COR-L47 (cell line): ENCODE measurements around the gene CD200R1L.
"Not testable (repeated sequence)": the region's sequence is repeated elsewhere in the genome, so short reads cannot be mapped to it uniquely, and the experiment has no call there.

Experiments
- DNase-seq: peaks from one replicate; lab custom pipeline; 2025; lab: John Stamatoyannopoulos, UW

The CD200R1L gene

GRCh38 chr3:112846764-112847163, at the start of gene CD200R1L:
CD200R1L (minus strand) TSS chr3:112846864; CDS start chr3:112829367, 17,497 bp downstream.
- no peak for DNase-seq

GRCh38 chr3:112894258-112894657, 47.6 kb upstream of the CD200R1L start:
- no peak for DNase-seq

- no peak for DNase-seq
These were observed 42.7 kb upstream of the CD200R1L start for GRCh38 chr3:112889357-112889756.

GRCh38 chr3:112888381-112889085, 41.9 kb upstream of the CD200R1L start:
- no peak for DNase-seq

- no peak for DNase-seq
These were observed 38.1 kb upstream of the CD200R1L start for GRCh38 chr3:112884678-112885290.

GRCh38 chr3:112881891-112882290, 35.2 kb upstream of the CD200R1L start:
- DNase-seq: no peak

- no peak for DNase-seq
These were observed 28.9 kb upstream of the CD200R1L start for GRCh38 chr3:112875561-112875960.

GRCh38 chr3:112874725-112875124, 28.1 kb upstream of the CD200R1L start:
- no peak for DNase-seq

GRCh38 chr3:112873632-112874031, 27.0 kb upstream of the CD200R1L start:
- DNase-seq: no peak

GRCh38 chr3:112871735-112872134, 25.1 kb upstream of the CD200R1L start:
- no peak for DNase-seq

- no peak for DNase-seq
These were observed 19.1 kb upstream of the CD200R1L start for GRCh38 chr3:112865757-112866156.

GRCh38 chr3:112860898-112861297, 14.2 kb upstream of the CD200R1L start:
- no peak for DNase-seq

- no peak for DNase-seq
These were observed 11.9 kb upstream of the CD200R1L start for GRCh38 chr3:112858410-112859069.

- no peak for DNase-seq
These were observed 10.9 kb upstream of the CD200R1L start for GRCh38 chr3:112857526-112857925.

GRCh38 chr3:112856537-112856936, 9.9 kb upstream of the CD200R1L start:
- no peak for DNase-seq

- DNase-seq: no peak
These were observed 9.2 kb upstream of the CD200R1L start for GRCh38 chr3:112855883-112856282.

GRCh38 chr3:112855074-112855473, 8.4 kb upstream of the CD200R1L start:
- not testable (repeated sequence) for DNase-seq

- DNase-seq: no peak
These were observed 1.5 kb upstream of the CD200R1L start for GRCh38 chr3:112848196-112848595.

GRCh38 chr3:112847692-112848091, 1.0 kb upstream of the CD200R1L start:
- DNase-seq: no peak

- DNase-seq: no peak
These were observed 892 bp downstream of the CD200R1L start for GRCh38 chr3:112845772-112846171.

- DNase-seq: no peak
These were observed 17.6 kb downstream of the CD200R1L start for GRCh38 chr3:112829046-112829445.

GRCh38 chr3:112822064-112823055, 24.3 kb downstream of the CD200R1L start:
- DNase-seq: no peak
